HG03045 (cell line): Measurements from ENCODE around the gene KCNK13.
"Not testable (repeated sequence)": the region's sequence is repeated elsewhere in the genome, so short reads cannot be mapped to it uniquely, and the experiment has no call there.

Experiments used
- ATAC-seq: cut with Tn5 transposase; IDR thresholded peaks from one replicate; pipeline ENCODE4 v1.9.1; 2021; ENCODE audit warnings: mild to moderate bottlenecking, moderate library complexity; ENCODE audit not compliant: unreplicated experiment

Gene KCNK13

GRCh38 chr14:90060965-90061684 is 669 bp upstream of the KCNK13 start:
- no peak for ATAC-seq

- ATAC-seq = no peak
Measured at GRCh38 chr14:90062127-90062794, 467 bp downstream of the KCNK13 start.

GRCh38 chr14:90062822-90063539 is 1.2 kb downstream of the KCNK13 start:
- ATAC-seq = no peak

- no peak for ATAC-seq
Measured at GRCh38 chr14:90072350-90072749, 10.6 kb downstream of the KCNK13 start.

- ATAC-seq = no peak
Measured at GRCh38 chr14:90079576-90079975, 17.8 kb downstream of the KCNK13 start.

- no peak for ATAC-seq
Measured at GRCh38 chr14:90087433-90087832, 25.6 kb downstream of the KCNK13 start.

GRCh38 chr14:90088176-90088575 is 26.4 kb downstream of the KCNK13 start:
- no peak for ATAC-seq

- ATAC-seq = not testable (repeated sequence)
Measured at GRCh38 chr14:90089486-90089885, 27.7 kb downstream of the KCNK13 start.

- no peak for ATAC-seq
Measured at GRCh38 chr14:90091393-90091792, 29.6 kb downstream of the KCNK13 start.

- ATAC-seq = no peak
Measured at GRCh38 chr14:90093942-90094595, 32.3 kb downstream of the KCNK13 start.

- ATAC-seq = no peak
Measured at GRCh38 chr14:90095096-90095495, 33.3 kb downstream of the KCNK13 start.

GRCh38 chr14:90096566-90096965 is 34.8 kb downstream of the KCNK13 start:
- ATAC-seq = no peak

- no peak for ATAC-seq
Measured at GRCh38 chr14:90103808-90104207, 42.0 kb downstream of the KCNK13 start.

GRCh38 chr14:90105756-90106155 is 44.0 kb downstream of the KCNK13 start:
- ATAC-seq = no peak

- ATAC-seq = no peak
Measured at GRCh38 chr14:90107789-90108188, 46.0 kb downstream of the KCNK13 start.

GRCh38 chr14:90109858-90110257 is 48.1 kb downstream of the KCNK13 start:
- ATAC-seq = no peak

- ATAC-seq = no peak
Measured at GRCh38 chr14:90111895-90112534, 50.2 kb downstream of the KCNK13 start.

GRCh38 chr14:90114554-90114953 is 52.8 kb downstream of the KCNK13 start:
- ATAC-seq = no peak

GRCh38 chr14:90115780-90116179 is 54.0 kb downstream of the KCNK13 start:
- ATAC-seq = no peak

GRCh38 chr14:90116444-90116843 is 54.6 kb downstream of the KCNK13 start:
- no peak for ATAC-seq

- ATAC-seq = no peak
Measured at GRCh38 chr14:90118027-90118426, 56.2 kb downstream of the KCNK13 start.
